ENCODE measurements around the gene NUP98.

The NUP98 gene

GRCh38 chr11:3833449-3833848, 36.1 kb upstream of the NUP98 start:
- POLR2A ChIA-PET = interaction anchor here (0.6 kb wide), 1 partner anchor 22 kb away, joined by 3 read pairs; the partner anchor contains the start of gene STIM1
- TF ChIP-seq ZNF157 (tag by site-specific recombination; IDR thresholded peaks at IDR 0.05) = no peak
- no peak for TF ChIP-seq TSHZ1 (tag by site-specific recombination; IDR thresholded peaks at IDR 0.05; ENCODE audit: borderline replicate concordance)
- TF ChIP-seq KLF7 (tag by site-specific recombination; IDR thresholded peaks at IDR 0.05; ENCODE audit: borderline replicate concordance) = no peak
- no peak for TF ChIP-seq ZXDB (tag by site-specific recombination; IDR thresholded peaks at IDR 0.05)
- no peak for TF ChIP-seq GLI2 (tag by site-specific recombination; IDR thresholded peaks at IDR 0.05; ENCODE audit: borderline replicate concordance, low read depth)
- no peak for TF ChIP-seq ZFP69B (tag by site-specific recombination; IDR thresholded peaks at IDR 0.05)
- TF ChIP-seq, protein P1, sequence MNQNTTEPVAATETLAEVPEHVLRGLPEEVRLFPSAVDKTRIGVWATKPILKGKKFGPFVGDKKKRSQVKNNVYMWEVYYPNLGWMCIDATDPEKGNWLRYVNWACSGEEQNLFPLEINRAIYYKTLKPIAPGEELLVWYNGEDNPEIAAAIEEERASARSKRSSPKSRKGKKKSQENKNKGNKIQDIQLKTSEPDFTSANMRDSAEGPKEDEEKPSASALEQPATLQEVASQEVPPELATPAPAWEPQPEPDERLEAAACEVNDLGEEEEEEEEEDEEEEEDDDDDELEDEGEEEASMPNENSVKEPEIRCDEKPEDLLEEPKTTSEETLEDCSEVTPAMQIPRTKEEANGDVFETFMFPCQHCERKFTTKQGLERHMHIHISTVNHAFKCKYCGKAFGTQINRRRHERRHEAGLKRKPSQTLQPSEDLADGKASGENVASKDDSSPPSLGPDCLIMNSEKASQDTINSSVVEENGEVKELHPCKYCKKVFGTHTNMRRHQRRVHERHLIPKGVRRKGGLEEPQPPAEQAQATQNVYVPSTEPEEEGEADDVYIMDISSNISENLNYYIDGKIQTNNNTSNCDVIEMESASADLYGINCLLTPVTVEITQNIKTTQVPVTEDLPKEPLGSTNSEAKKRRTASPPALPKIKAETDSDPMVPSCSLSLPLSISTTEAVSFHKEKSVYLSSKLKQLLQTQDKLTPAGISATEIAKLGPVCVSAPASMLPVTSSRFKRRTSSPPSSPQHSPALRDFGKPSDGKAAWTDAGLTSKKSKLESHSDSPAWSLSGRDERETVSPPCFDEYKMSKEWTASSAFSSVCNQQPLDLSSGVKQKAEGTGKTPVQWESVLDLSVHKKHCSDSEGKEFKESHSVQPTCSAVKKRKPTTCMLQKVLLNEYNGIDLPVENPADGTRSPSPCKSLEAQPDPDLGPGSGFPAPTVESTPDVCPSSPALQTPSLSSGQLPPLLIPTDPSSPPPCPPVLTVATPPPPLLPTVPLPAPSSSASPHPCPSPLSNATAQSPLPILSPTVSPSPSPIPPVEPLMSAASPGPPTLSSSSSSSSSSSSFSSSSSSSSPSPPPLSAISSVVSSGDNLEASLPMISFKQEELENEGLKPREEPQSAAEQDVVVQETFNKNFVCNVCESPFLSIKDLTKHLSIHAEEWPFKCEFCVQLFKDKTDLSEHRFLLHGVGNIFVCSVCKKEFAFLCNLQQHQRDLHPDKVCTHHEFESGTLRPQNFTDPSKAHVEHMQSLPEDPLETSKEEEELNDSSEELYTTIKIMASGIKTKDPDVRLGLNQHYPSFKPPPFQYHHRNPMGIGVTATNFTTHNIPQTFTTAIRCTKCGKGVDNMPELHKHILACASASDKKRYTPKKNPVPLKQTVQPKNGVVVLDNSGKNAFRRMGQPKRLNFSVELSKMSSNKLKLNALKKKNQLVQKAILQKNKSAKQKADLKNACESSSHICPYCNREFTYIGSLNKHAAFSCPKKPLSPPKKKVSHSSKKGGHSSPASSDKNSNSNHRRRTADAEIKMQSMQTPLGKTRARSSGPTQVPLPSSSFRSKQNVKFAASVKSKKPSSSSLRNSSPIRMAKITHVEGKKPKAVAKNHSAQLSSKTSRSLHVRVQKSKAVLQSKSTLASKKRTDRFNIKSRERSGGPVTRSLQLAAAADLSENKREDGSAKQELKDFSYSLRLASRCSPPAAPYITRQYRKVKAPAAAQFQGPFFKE (tag by site-specific recombination; IDR thresholded peaks at IDR 0.05; ENCODE audit: borderline replicate concordance) = no peak
- no peak for TF ChIP-seq EGR2 (tag by site-specific recombination; IDR thresholded peaks at IDR 0.05; ENCODE audit: low read depth)
- TF ChIP-seq ZNF792 (tag by site-specific recombination; IDR thresholded peaks at IDR 0.05) = no peak
- TF ChIP-seq ZNF76 (tag by site-specific recombination; IDR thresholded peaks at IDR 0.05; ENCODE audit: borderline replicate concordance, low read depth) = no peak
- no peak for TF ChIP-seq ZFP37 (tag by site-specific recombination; IDR thresholded peaks at IDR 0.05)
- no peak for TF ChIP-seq ZNF121 (tag by site-specific recombination; IDR thresholded peaks at IDR 0.05)
- H3K9me3 ChIP-seq (ENCODE audit: control insufficient read depth, insufficient read depth, low read depth, low read length) = no peaks in the 10 kb centered on the region
- no peak overlapping the region for H3K27ac ChIP-seq (ENCODE audit: extremely low read depth, low read depth, low read length)
- H3K36me3 ChIP-seq (ENCODE audit: control insufficient read depth in 2 of 2, insufficient read depth in 1 of 2, low read length in 2 of 2) = peaks cover 0 to 58% of the 10 kb centered on the region in 2 experiments; a peak in 2 of 3 replicates
- CTCF ChIA-PET = interaction anchor here (0.6 to 1.7 kb wide), 7 partner anchors 8 to 239 kb away, joined by 3 to 8 read pairs (median 5); partner anchors contain the start of genes PGAP2 and STIM1
- no peak overlapping the region for H3K4me3 ChIP-seq (ENCODE audit: low read depth, low read length)
- H3K4me1 ChIP-seq (ENCODE audit: control insufficient read depth, insufficient read depth, low read length) = no peaks in the 10 kb centered on the region

DNA sequence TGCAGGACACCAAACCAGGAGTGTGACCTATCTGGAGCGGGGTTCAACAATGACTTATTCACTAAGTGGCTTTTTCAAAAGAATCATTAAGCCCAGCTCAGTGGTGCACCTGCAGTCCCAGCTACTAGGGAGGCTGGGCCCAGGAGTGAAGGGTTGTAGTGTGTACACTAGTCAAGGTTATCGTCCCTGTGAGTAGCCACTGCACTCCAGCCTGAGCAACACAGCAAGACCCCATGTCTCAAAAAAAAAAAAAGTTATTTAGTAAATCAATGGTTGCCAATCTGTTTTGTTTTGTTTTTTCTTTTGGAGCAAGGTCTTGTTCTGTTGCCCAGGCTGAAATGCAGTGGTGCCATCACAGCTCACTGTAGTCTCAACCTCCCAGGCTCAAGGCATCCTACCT, 35.5 kb upstream of the NUP98 start:
- no peaks in the 10 kb centered on the region for H3K9me3 ChIP-seq (ENCODE audit: control insufficient read depth, insufficient read depth, low read depth, low read length)
- H3K36me3 ChIP-seq (ENCODE audit: control insufficient read depth in 2 of 2, insufficient read depth in 1 of 2, low read length in 2 of 2) = peaks cover 0 to 62% of the 10 kb centered on the region in 2 experiments; a peak in 2 of 3 replicates
- H3K27ac ChIP-seq (ENCODE audit: extremely low read depth, low read depth, low read length) = no peak overlapping the region
- no peak overlapping the region for H3K4me3 ChIP-seq (ENCODE audit: low read depth, low read length)
- no peaks in the 10 kb centered on the region for H3K4me1 ChIP-seq (ENCODE audit: control insufficient read depth, insufficient read depth, low read length)
- POLR2A ChIA-PET = interaction anchor here (0.6 kb wide), 1 partner anchor 22 kb away, joined by 3 read pairs; the partner anchor contains the start of gene STIM1
- CTCF ChIA-PET = interaction anchor here (0.6 to 2.2 kb wide), 9 partner anchors 8 to 240 kb away, joined by 3 to 8 read pairs (median 5); partner anchors contain the start of genes PGAP2, RHOG and STIM1
- TF ChIP-seq ZNF677 (tag by site-specific recombination; IDR thresholded peaks at IDR 0.05) = no peak
- TF ChIP-seq ZNF596 (tag by site-specific recombination; IDR thresholded peaks at IDR 0.05) = no peak
- no peak for TF ChIP-seq ZNF146 (tag by site-specific recombination; IDR thresholded peaks at IDR 0.05)
- TF ChIP-seq ZNF777 (tag by site-specific recombination; IDR thresholded peaks at IDR 0.05; ENCODE audit: borderline replicate concordance) = no peak
- no peak for TF ChIP-seq ZNF510 (tag by site-specific recombination; IDR thresholded peaks at IDR 0.05; ENCODE audit: insufficient replicate concordance)
- no peak for TF ChIP-seq ZNF76 (tag by site-specific recombination; IDR thresholded peaks at IDR 0.05; ENCODE audit: borderline replicate concordance, low read depth)
- TF ChIP-seq ZNF426 (tag by site-specific recombination; IDR thresholded peaks at IDR 0.05) = no peak
- no peak for TF ChIP-seq ZNF585B (tag by site-specific recombination; IDR thresholded peaks at IDR 0.05)
- no peak for TF ChIP-seq ZNF16 (tag by site-specific recombination; IDR thresholded peaks at IDR 0.05; ENCODE audit: low read depth)
- TF ChIP-seq, protein P2, sequence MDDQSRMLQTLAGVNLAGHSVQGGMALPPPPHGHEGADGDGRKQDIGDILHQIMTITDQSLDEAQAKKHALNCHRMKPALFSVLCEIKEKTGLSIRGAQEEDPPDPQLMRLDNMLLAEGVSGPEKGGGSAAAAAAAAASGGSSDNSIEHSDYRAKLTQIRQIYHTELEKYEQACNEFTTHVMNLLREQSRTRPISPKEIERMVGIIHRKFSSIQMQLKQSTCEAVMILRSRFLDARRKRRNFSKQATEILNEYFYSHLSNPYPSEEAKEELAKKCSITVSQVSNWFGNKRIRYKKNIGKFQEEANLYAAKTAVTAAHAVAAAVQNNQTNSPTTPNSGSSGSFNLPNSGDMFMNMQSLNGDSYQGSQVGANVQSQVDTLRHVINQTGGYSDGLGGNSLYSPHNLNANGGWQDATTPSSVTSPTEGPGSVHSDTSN (CRISPR knock-in tag; IDR thresholded peaks at IDR 0.05) = no peak
- no peak for TF ChIP-seq ZNF558 (tag by site-specific recombination; IDR thresholded peaks at IDR 0.05)
- no peak for TF ChIP-seq ZNF24 (tag by site-specific recombination; IDR thresholded peaks at IDR 0.05)
- no peak for TF ChIP-seq ZNF785 (tag by site-specific recombination; IDR thresholded peaks at IDR 0.05)
- no peak for TF ChIP-seq ZBTB8A (tag by site-specific recombination; IDR thresholded peaks at IDR 0.05)

Data from HEK293 (cell line).